GOT3 (cell line): ENCODE data around the gene ERICH3.

ENCODE experiments used
- DNase-seq: peaks from one replicate; lab custom pipeline; 2025; ENCODE audit warnings: mixed read lengths; lab: John Stamatoyannopoulos, UW

The ERICH3 gene

GRCh38 chr1:74673351-74674111, at the start of gene ERICH3:
ERICH3 (minus strand) TSS chr1:74673792; CDS start chr1:74673519, 273 bp downstream.
- DNase-seq = no peak

GRCh38 chr1:74717626-74718025, 44.0 kb upstream of the ERICH3 start:
- DNase-seq = no peak

- DNase-seq = no peak
These were observed 43.2 kb upstream of the ERICH3 start for GRCh38 chr1:74716822-74717221.

GRCh38 chr1:74715806-74716205, 42.2 kb upstream of the ERICH3 start:
- no peak for DNase-seq

GRCh38 chr1:74715236-74715502, 41.6 kb upstream of the ERICH3 start:
- DNase-seq = no peak

- DNase-seq = no peak
These were observed 41.0 kb upstream of the ERICH3 start for GRCh38 chr1:74714429-74715235.

GRCh38 chr1:74713849-74714248, 40.3 kb upstream of the ERICH3 start:
- DNase-seq = no peak

- DNase-seq = no peak
These were observed 39.3 kb upstream of the ERICH3 start for GRCh38 chr1:74712881-74713280.

GRCh38 chr1:74703386-74704182, 30.0 kb upstream of the ERICH3 start:
- no peak for DNase-seq

- DNase-seq = no peak
These were observed 25.7 kb upstream of the ERICH3 start for GRCh38 chr1:74699331-74699730.

- DNase-seq = no peak
These were observed 24.2 kb upstream of the ERICH3 start for GRCh38 chr1:74697832-74698231.

- no peak for DNase-seq
These were observed 19.9 kb upstream of the ERICH3 start for GRCh38 chr1:74693473-74693872.

GRCh38 chr1:74690909-74691308, 17.3 kb upstream of the ERICH3 start:
- DNase-seq = no peak

GRCh38 chr1:74690364-74690696, 16.7 kb upstream of the ERICH3 start:
- DNase-seq = no peak

GRCh38 chr1:74689621-74690363, 16.2 kb upstream of the ERICH3 start:
- DNase-seq = no peak

- no peak for DNase-seq
These were observed 13.3 kb upstream of the ERICH3 start for GRCh38 chr1:74686928-74687327.

- DNase-seq = no peak
These were observed 10.7 kb upstream of the ERICH3 start for GRCh38 chr1:74684301-74684700.

- DNase-seq = no peak
These were observed 10.1 kb upstream of the ERICH3 start for GRCh38 chr1:74683656-74684055.

GRCh38 chr1:74681851-74682250, 8.3 kb upstream of the ERICH3 start:
- DNase-seq = no peak

GRCh38 chr1:74681449-74681848, 7.9 kb upstream of the ERICH3 start:
- DNase-seq = no peak

- DNase-seq = no peak
These were observed 7.4 kb upstream of the ERICH3 start for GRCh38 chr1:74681001-74681400.

- DNase-seq = no peak
These were observed 6.2 kb upstream of the ERICH3 start for GRCh38 chr1:74679811-74680210.
